Naive thymus-derived CD8-positive, alpha-beta T cell (primary cell): ENCODE measurements around the gene TCF7L2. TPM values are rescaled to one million over a fixed set of nuclear protein-coding genes. Genes with fewer than 3 reads are reported as not detected.

ENCODE experiments used
- ATAC-seq, 2 donors: fragments of 150-1000 bp; cut with Tn5 transposase in 1 of 2; sonication (Bioruptor Pico), chemical (Tn5 transposase) in 1 of 2; 1 replicate in 1 of 2; 2 replicates in 1 of 2; pipeline ENCODE4 v1.10.0; 2021; ENCODE audit warnings: mild to moderate bottlenecking in 2 of 2, moderate library complexity in 2 of 2
- POLR2A ChIA-PET: fragments of 350-600 bp; sonication (Branson Sonifier 250); formaldehyde crosslinking; loops from one replicate; lab custom pipeline; 2021; ENCODE audit warnings: antibody characterized with exemption; lab: Charles Lee
- DNase-seq, 10 donors: peaks; one replicate each; pipeline versions ENCODE4 v3.0.0 to v3.0.0-alpha.2; 2020 to 2022
- H3K27ac Mint-ChIP-seq, 10 donors: one replicate each; pipeline ENCODE4 v1.8.0; 2020 to 2022; ENCODE audit warnings: mild to moderate bottlenecking in 10 of 10, mixed read lengths in 10 of 10, moderate library complexity in 4 of 10, inconsistent platforms in 1 of 10
- H3K27me3 Mint-ChIP-seq, 5 donors: one replicate each; pipeline ENCODE4 v1.8.0; 2021 to 2022; ENCODE audit warnings: mixed read lengths in 5 of 5
- H3K36me3 Mint-ChIP-seq, 3 donors: one replicate each; pipeline ENCODE4 v1.8.0; 2020 to 2022; ENCODE audit warnings: mixed read lengths in 3 of 3, mild to moderate bottlenecking in 2 of 3, inconsistent platforms in 1 of 3
- H3K4me1 Mint-ChIP-seq, 4 donors: one replicate each; pipeline ENCODE4 v1.8.0; 2021 to 2022; ENCODE audit warnings: mixed read lengths in 4 of 4
- H3K4me3 Mint-ChIP-seq, 10 donors: one replicate each; pipeline ENCODE4 v1.8.0; 2020 to 2022; ENCODE audit warnings: mild to moderate bottlenecking in 10 of 10, mixed read lengths in 10 of 10, moderate library complexity in 6 of 10, inconsistent platforms in 1 of 10
- H3K9me3 Mint-ChIP-seq, 9 donors: one replicate each; pipeline ENCODE4 v1.8.0; 2020 to 2022; ENCODE audit warnings: mixed read lengths in 9 of 9, mild to moderate bottlenecking in 3 of 9, inconsistent platforms in 1 of 9, moderate library complexity in 1 of 9
- polyA plus RNA-seq, 3 donors: library from polyadenylated mRNA; unstranded; fragments of 300-500 nt; fragmentation: Illumina TruSeq; gene quantifications; one replicate each; pipeline ENCODE4 v1.2.3, GENCODE V29; 2021
- total RNA-seq, 8 experiments: library from RNA in 2 of 8; stranded (reverse) in 2 of 8; gene quantifications; one replicate each; pipeline ENCODE4 v1.2.3 and lab custom pipeline; 2021 to 2026

Gene TCF7L2
- total and polyA plus RNA-seq, 5 experiments from 2014 or later = 1.6 to 6.0 (median 4.1) TPM

GRCh38 chr10:112951359-112952281, 1.6 kb downstream of the TCF7L2 start:
- peak overlapping the region; percentile 89 to 98 (median 94) for H3K4me3 Mint-ChIP-seq
- ATAC-seq = peak; percentile 58 to 62
- peaks cover 0 to 1% (median 0%) of the 10 kb centered on the region in 9 donors for H3K9me3 Mint-ChIP-seq
- H3K27ac Mint-ChIP-seq = peak overlapping the region; percentile 84 to 98 (median 95)
- POLR2A ChIA-PET = interaction anchor here (0.5 to 1.0 kb wide), 2 partner anchors 10 to 50 kb away, joined by 3 read pairs; no protein-coding TSS in a partner anchor
- H3K4me1 Mint-ChIP-seq = peaks cover 19 to 51% (median 43%) of the 10 kb centered on the region in 4 donors
- H3K36me3 Mint-ChIP-seq = peaks cover 0 to 2% (median 2%) of the 10 kb centered on the region in 3 donors
- peak; percentile 7 to 72 (median 44) for DNase-seq
- H3K27me3 Mint-ChIP-seq = peaks cover 0 to 14% (median 4%) of the 10 kb centered on the region in 5 donors

- H3K36me3 Mint-ChIP-seq = peaks cover 0 to 2% (median 2%) of the 10 kb centered on the region in 3 donors
- H3K4me1 Mint-ChIP-seq = peaks cover 21 to 51% (median 43%) of the 10 kb centered on the region in 4 donors
- peak in 1 of 2 donors; percentile 16 for ATAC-seq
- H3K4me3 Mint-ChIP-seq = peak overlapping the region; percentile 89 to 98 (median 94)
- peaks cover 0 to 1% (median 0%) of the 10 kb centered on the region in 9 donors for H3K9me3 Mint-ChIP-seq
- POLR2A ChIA-PET = no interaction called here
- H3K27ac Mint-ChIP-seq = peak overlapping the region; percentile 75 to 98 (median 94)
- peak in 2 of 10 donors; percentile 17 to 19 for DNase-seq
- peaks cover 0 to 15% (median 4%) of the 10 kb centered on the region in 5 donors for H3K27me3 Mint-ChIP-seq
These were observed 2.5 kb downstream of the TCF7L2 start for GRCh38 chr10:112952282-112953173.

- peak overlapping the region in 5 of 10 donors; percentile 19 to 86 (median 66) for H3K27ac Mint-ChIP-seq
- ATAC-seq = no peak
These were observed 3.4 kb downstream of the TCF7L2 start for GRCh38 chr10:112953174-112954159.

GRCh38 chr10:112954974-112955581, 5.0 kb downstream of the TCF7L2 start:
- H3K4me3 Mint-ChIP-seq = peak overlapping the region in 6 of 10 donors; percentile 5 to 64 (median 42)
- peaks cover 0 to 2% (median 2%) of the 10 kb centered on the region in 3 donors for H3K36me3 Mint-ChIP-seq
- POLR2A ChIA-PET = no interaction called here
- H3K9me3 Mint-ChIP-seq = peaks cover 0 to 1% (median 0%) of the 10 kb centered on the region in 9 donors
- no peak for ATAC-seq
- H3K27me3 Mint-ChIP-seq = peaks cover 0 to 19% (median 3%) of the 10 kb centered on the region in 5 donors
- H3K4me1 Mint-ChIP-seq = peaks cover 15 to 36% (median 33%) of the 10 kb centered on the region in 4 donors
- H3K27ac Mint-ChIP-seq = peak overlapping the region in 2 of 10 donors; percentile 4 to 14
- no peak for DNase-seq

More at GRCh38 chr10:112953174-112954159, 3.4 kb downstream of the TCF7L2 start:
- no peak for DNase-seq
- peaks cover 0 to 2% (median 2%) of the 10 kb centered on the region in 3 donors for H3K36me3 Mint-ChIP-seq
- peaks cover 0 to 1% (median 0%) of the 10 kb centered on the region in 9 donors for H3K9me3 Mint-ChIP-seq
- POLR2A ChIA-PET = no interaction called here
- peaks cover 18 to 50% (median 42%) of the 10 kb centered on the region in 4 donors for H3K4me1 Mint-ChIP-seq
- H3K27me3 Mint-ChIP-seq = peaks cover 0 to 19% (median 4%) of the 10 kb centered on the region in 5 donors
- H3K4me3 Mint-ChIP-seq = peak overlapping the region; percentile 73 to 93 (median 90)

- no peak for ATAC-seq
- Mint-ChIP-seq H3K4me1 (peaks cover 13 to 33% (median 32%) of the 10 kb centered on the region in 4 donors), H3K9me3 (no peaks in the 10 kb centered on the region), H3K4me3 (peak overlapping the region in 9 of 10 donors; percentile 5 to 64 (median 34)), H3K27ac (peak overlapping the region in 4 of 10 donors; percentile 3 to 45 (median 23)), H3K27me3 (peaks cover 0 to 21% (median 4%) of the 10 kb centered on the region in 5 donors), H3K36me3 (peaks cover 0 to 2% (median 2%) of the 10 kb centered on the region in 3 donors)
- POLR2A ChIA-PET = no interaction called here
- no peak for DNase-seq
These were observed 5.8 kb downstream of the TCF7L2 start for GRCh38 chr10:112955582-112956421.

- Mint-ChIP-seq H3K4me3 (no peak overlapping the region), H3K27ac (no peak overlapping the region), H3K27me3 (peaks cover 0 to 21% (median 4%) of the 10 kb centered on the region in 5 donors), H3K4me1 (peaks cover 17 to 39% (median 37%) of the 10 kb centered on the region in 4 donors), H3K9me3 (no peaks in the 10 kb centered on the region), H3K36me3 (peaks cover 0 to 2% (median 2%) of the 10 kb centered on the region in 3 donors)
- no peak for DNase-seq
- POLR2A ChIA-PET = no interaction called here
- no peak for ATAC-seq
These were observed 6.7 kb downstream of the TCF7L2 start for GRCh38 chr10:112956631-112957350.

GRCh38 chr10:112957640-112958092, 7.6 kb downstream of the TCF7L2 start:
- no peak overlapping the region for H3K4me3 Mint-ChIP-seq

GRCh38 chr10:112958275-112958995, 8.4 kb downstream of the TCF7L2 start:
- Mint-ChIP-seq H3K27me3 (peaks cover 0 to 18% (median 3%) of the 10 kb centered on the region in 5 donors), H3K9me3 (no peaks in the 10 kb centered on the region), H3K4me3 (no peak overlapping the region), H3K4me1 (peaks cover 15 to 36% (median 32%) of the 10 kb centered on the region in 4 donors), H3K36me3 (peaks cover 0 to 2% (median 0%) of the 10 kb centered on the region in 3 donors), H3K27ac (no peak overlapping the region)
- DNase-seq = no peak
- POLR2A ChIA-PET = interaction anchor here (1.1 kb wide), 1 partner anchor 8 kb away, joined by 5 read pairs; no protein-coding TSS in a partner anchor
- no peak for ATAC-seq

More at GRCh38 chr10:112957640-112958092, 7.6 kb downstream of the TCF7L2 start:
- peaks cover 0 to 21% (median 4%) of the 10 kb centered on the region in 5 donors for H3K27me3 Mint-ChIP-seq
- H3K9me3 Mint-ChIP-seq = no peaks in the 10 kb centered on the region
- ATAC-seq (no peak), DNase-seq (no peak)
- no peak overlapping the region for H3K27ac Mint-ChIP-seq
- POLR2A ChIA-PET = no interaction called here
- H3K4me1 Mint-ChIP-seq = peaks cover 15 to 42% (median 37%) of the 10 kb centered on the region in 4 donors
- peaks cover 0 to 2% (median 2%) of the 10 kb centered on the region in 3 donors for H3K36me3 Mint-ChIP-seq
